A549 (cell line): ENCODE data around the gene MAJIN. TPM values are rescaled to one million over a fixed set of nuclear protein-coding genes. Genes with fewer than 3 reads are reported as not detected.

ENCODE experiments used
- ATAC-seq, 2 experiments: fragments of 200-7000 bp in 1 of 2; fragments of >200 bp in 1 of 2; cut with Nextera tagmentation in 1 of 2; cut with Tn5 transposase in 1 of 2; 3 replicates each; pipeline versions ENCODE4 v1.8.0 to v1.9.1; 2018 to 2020; ENCODE audit warnings: mild to moderate bottlenecking in 1 of 2, moderate library complexity in 1 of 2
- CTCF ChIA-PET: fragments of 300-600 bp; sonication (Branson Sonifier 250); formaldehyde crosslinking; extraction: SDS; loops from one replicate; lab custom pipeline; 2021; ENCODE audit warnings: antibody characterized with exemption, inconsistent platforms; lab: Yijun Ruan, JAX
- POLR2A ChIA-PET: fragments of 350-600 bp; formaldehyde crosslinking; extraction: SDS; loops from one replicate; lab custom pipeline; 2021; ENCODE audit warnings: antibody characterized with exemption, inconsistent platforms; lab: Yijun Ruan, JAX
- DNase-seq, 2 experiments: peaks; one replicate each; pipeline versions ENCODE4 v3.0.0 to v3.0.0-alpha.2; 2011 to 2016; ENCODE audit warnings: low read depth in 1 of 2, low spot score in 1 of 2
- FAIRE-seq: peaks from 2 replicates; lab custom pipeline; 2011; peaks lifted over from hg19 to GRCh38; lab: Jason Lieb, UNC
- H3K27ac ChIP-seq, 2 experiments: fragments of >200 bp; sonication (Bioruptor Twin); formaldehyde crosslinking; 3 replicates each; pipeline ENCODE4 v1.5.1; 2016 to 2017
- H3K4me1 ChIP-seq: fragments of >200 bp; sonication (Bioruptor Twin); formaldehyde crosslinking; 3 replicates; pipeline ENCODE4 v1.6.1; 2016
- H3K4me2 ChIP-seq: fragments of >200 bp; sonication (Bioruptor Twin); formaldehyde crosslinking; 3 replicates; pipeline ENCODE4 v1.6.1; 2016
- H3K4me3 ChIP-seq: fragments of >200 bp; sonication (Bioruptor Twin); formaldehyde crosslinking; 3 replicates; pipeline ENCODE4 v1.5.1; 2016
- H3K9me3 ChIP-seq: fragments of >200 bp; sonication (Bioruptor Twin); formaldehyde crosslinking; 3 replicates; pipeline ENCODE4 v1.6.1; 2016
- BHLHE40 ChIP-seq: IDR thresholded peaks from 2 replicates; pipeline ENCODE4 v1.6.1; 2012; ENCODE audit warnings: low read depth, low read length, inconsistent platforms
- CBX2 ChIP-seq: fragments of 200-600 bp; sonication (generic); IDR thresholded peaks from 2 replicates; pipeline ENCODE4 v1.6.1; 2016; ENCODE audit warnings: low read depth, mild to moderate bottlenecking, borderline replicate concordance
- CHD2 ChIP-seq: fragments of 150-350 bp; IDR thresholded peaks from 2 replicates; pipeline ENCODE4 v1.6.1; 2014; ENCODE audit warnings: low read length; ENCODE audit not compliant: partially characterized antibody
- EHMT2 ChIP-seq: fragments of 200-600 bp; sonication (generic); IDR thresholded peaks from 2 replicates; pipeline ENCODE4 v1.6.1; 2016; ENCODE audit warnings: antibody characterized with exemption, low read depth, mild to moderate bottlenecking, moderate library complexity
- ESRRA ChIP-seq: fragments of 150-350 bp; IDR thresholded peaks from 2 replicates; pipeline ENCODE4 v1.6.1; 2014; ENCODE audit warnings: mild to moderate bottlenecking, low read length, borderline replicate concordance
- FOSB ChIP-seq: fragments of 250-450 bp; sonication (Bioruptor Pico); IDR thresholded peaks from 2 replicates; pipeline ENCODE4 v1.5.0; 2020; ENCODE audit warnings: mild to moderate bottlenecking, moderate library complexity
- FOXS1 ChIP-seq: fragments of 250-450 bp; sonication (Bioruptor Pico); IDR thresholded peaks from 2 replicates; pipeline ENCODE4 v1.5.0; 2020; ENCODE audit warnings: mild to moderate bottlenecking, moderate library complexity
- HOXA7 ChIP-seq: fragments of 250-450 bp; sonication (Bioruptor Pico); IDR thresholded peaks from 2 replicates; pipeline ENCODE4 v1.5.0; 2020; ENCODE audit warnings: mild to moderate bottlenecking, moderate library complexity
- HOXB13 ChIP-seq: fragments of 250-450 bp; sonication (Bioruptor Pico); IDR thresholded peaks from 2 replicates; pipeline ENCODE4 v1.5.0; 2020; ENCODE audit warnings: low read depth, mild to moderate bottlenecking, moderate library complexity
- KDM5A ChIP-seq: fragments of 200-600 bp; sonication (generic); IDR thresholded peaks from 2 replicates; pipeline ENCODE4 v1.6.1; 2016; ENCODE audit warnings: antibody characterized with exemption, mild to moderate bottlenecking
- NPAS2 ChIP-seq: fragments of 250-450 bp; sonication (Bioruptor Pico); IDR thresholded peaks from 2 replicates; pipeline ENCODE4 v1.8.0; 2022; ENCODE audit warnings: mild to moderate bottlenecking, moderate library complexity, borderline replicate concordance
- NR3C1 ChIP-seq: fragments of >200 bp; sonication (Bioruptor Twin); formaldehyde crosslinking; IDR thresholded peaks from 3 replicates; pipeline ENCODE4 v1.6.1; 2017
- PHF8 ChIP-seq: fragments of 200-600 bp; sonication (generic); IDR thresholded peaks from 2 replicates; pipeline ENCODE4 v1.6.1; 2016; ENCODE audit warnings: low read depth, mild to moderate bottlenecking, antibody characterized with exemption, moderate library complexity, borderline replicate concordance
- POLR2A ChIP-seq: IDR thresholded peaks from 2 replicates; pipeline ENCODE4 v1.6.1; 2012; ENCODE audit warnings: mild to moderate bottlenecking, low read length
- RAD21 ChIP-seq, 2 experiments: fragments of >200 bp in 1 of 2; sonication (Bioruptor Twin) in 1 of 2; formaldehyde crosslinking in 1 of 2; IDR thresholded peaks in 1 of 2; conservative IDR thresholded peaks in 1 of 2; 2 replicates in 1 of 2; 3 replicates in 1 of 2; pipeline ENCODE4 v1.6.1; 2012 to 2018; ENCODE audit warnings: inconsistent platforms in 1 of 2
- RARB ChIP-seq: fragments of 250-450 bp; sonication (Bioruptor Pico); IDR thresholded peaks from 2 replicates; pipeline ENCODE4 v1.8.0; 2021; ENCODE audit warnings: mild to moderate bottlenecking, moderate library complexity
- SREBF2 ChIP-seq: fragments of 450-650 bp; IDR thresholded peaks from 2 replicates; pipeline ENCODE4 v1.6.1; 2014; ENCODE audit warnings: mild to moderate bottlenecking, moderate library complexity
- TFCP2L1 ChIP-seq: fragments of 250-450 bp; sonication (Bioruptor Pico); IDR thresholded peaks from 2 replicates; pipeline ENCODE4 v1.5.0; 2021; ENCODE audit warnings: mild to moderate bottlenecking
- ZC3H11A ChIP-seq: fragments of 450-650 bp; IDR thresholded peaks from 2 replicates; pipeline ENCODE4 v1.6.1; 2014; ENCODE audit warnings: antibody characterized with exemption, mild to moderate bottlenecking
- WGBS: methylation state at CpG from one replicate; pipeline ENCODE4 v1.1.6; 2017; ENCODE audit errors: missing lambda C conversion rate; 5-methylcytosine and 5-hydroxymethylcytosine counted together
- polyA plus RNA-seq, 4 experiments: library from polyadenylated mRNA; depleted of rRNA in 3 of 4; stranded (reverse); fragments of >200 nt; fragmentation: RNase III in 1 of 4; extraction: RNeasy Plus Mini Kit Qiagen cat#74134 plus additional on column Dnase treatment in 1 of 4; gene quantifications; 2 replicates in 3 of 4; 3 replicates in 1 of 4; pipeline ENCODE4 v1.2.3, GENCODE V29; 2011 to 2017
- TF ChIP-seq, protein P1 (sequence below): fragments of 250-450 bp; sonication (Bioruptor Pico); IDR thresholded peaks from 2 replicates; pipeline ENCODE4 v1.5.0; 2021; ENCODE audit warnings: mild to moderate bottlenecking, moderate library complexity, borderline replicate concordance
- TF ChIP-seq, protein P2 (sequence below): fragments of 450-650 bp; IDR thresholded peaks from 2 replicates; pipeline ENCODE4 v1.6.1; 2014; ENCODE audit warnings: antibody characterized with exemption
- TF ChIP-seq, protein P3 (sequence below): IDR thresholded peaks from 2 replicates; pipeline ENCODE4 v1.6.1; 2012
- TF ChIP-seq, protein P4 (sequence below): fragments of 150-350 bp; IDR thresholded peaks from 2 replicates; pipeline ENCODE4 v1.6.1; 2014; ENCODE audit warnings: low read depth, mild to moderate bottlenecking, low read length
- TF ChIP-seq, protein P5 (sequence below): IDR thresholded peaks from 2 replicates; pipeline ENCODE4 v1.6.1; 2012; ENCODE audit warnings: low read depth, borderline replicate concordance
- TF ChIP-seq, protein P6 (sequence below): fragments of >200 bp; sonication (Bioruptor Twin); formaldehyde crosslinking; IDR thresholded peaks from 3 replicates; pipeline ENCODE4 v1.5.1; 2016

The MAJIN gene
- polyA plus RNA-seq, 2 of the 4 experiments (the other 2 are of a cell fraction), result 0.12 TPM; not detected in 1

DNA sequence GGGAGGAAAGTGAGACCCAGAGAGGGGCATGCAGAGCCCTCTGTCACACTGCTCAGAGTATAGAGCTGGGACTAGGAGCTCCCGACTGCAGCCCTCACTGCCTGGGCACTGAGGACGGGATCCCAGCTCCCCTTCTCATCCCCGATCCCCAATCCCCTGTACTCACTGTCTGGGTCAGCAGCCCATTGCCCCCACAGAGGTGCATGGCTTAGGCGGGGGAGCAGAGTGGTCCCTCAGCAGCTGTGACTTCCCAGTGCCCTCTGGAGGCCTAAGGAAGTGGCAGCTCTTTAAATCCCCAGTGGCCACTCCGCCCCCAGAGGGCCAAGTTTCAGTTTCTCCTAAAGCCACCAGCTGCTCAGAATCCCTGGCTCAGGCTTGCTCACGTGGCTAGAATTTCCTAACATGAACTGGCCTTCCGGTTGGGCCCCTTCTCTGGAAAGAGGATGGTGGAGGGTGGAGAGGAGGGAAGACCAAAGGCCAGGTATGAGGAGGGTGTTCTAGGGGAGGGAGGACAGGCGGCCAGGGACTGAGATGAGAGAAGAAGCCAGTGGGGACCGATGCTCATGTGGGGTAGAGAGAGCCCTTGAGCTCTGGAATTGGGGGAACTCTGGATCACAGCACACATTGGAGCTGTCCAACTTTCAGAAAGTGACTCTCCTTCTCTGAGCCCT lies 24.9 kb upstream of the MAJIN start, which contains the start of gene BATF2 (continued):
- TF ChIP-seq, protein P1, sequence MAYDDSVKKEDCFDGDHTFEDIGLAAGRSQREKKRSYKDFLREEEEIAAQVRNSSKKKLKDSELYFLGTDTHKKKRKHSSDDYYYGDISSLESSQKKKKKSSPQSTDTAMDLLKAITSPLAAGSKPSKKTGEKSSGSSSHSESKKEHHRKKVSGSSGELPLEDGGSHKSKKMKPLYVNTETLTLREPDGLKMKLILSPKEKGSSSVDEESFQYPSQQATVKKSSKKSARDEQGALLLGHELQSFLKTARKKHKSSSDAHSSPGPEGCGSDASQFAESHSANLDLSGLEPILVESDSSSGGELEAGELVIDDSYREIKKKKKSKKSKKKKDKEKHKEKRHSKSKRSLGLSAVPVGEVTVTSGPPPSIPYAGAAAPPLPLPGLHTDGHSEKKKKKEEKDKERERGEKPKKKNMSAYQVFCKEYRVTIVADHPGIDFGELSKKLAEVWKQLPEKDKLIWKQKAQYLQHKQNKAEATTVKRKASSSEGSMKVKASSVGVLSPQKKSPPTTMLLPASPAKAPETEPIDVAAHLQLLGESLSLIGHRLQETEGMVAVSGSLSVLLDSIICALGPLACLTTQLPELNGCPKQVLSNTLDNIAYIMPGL (CRISPR knock-in tag), result no peak
- TF ChIP-seq RARB, result no peak

DNA sequence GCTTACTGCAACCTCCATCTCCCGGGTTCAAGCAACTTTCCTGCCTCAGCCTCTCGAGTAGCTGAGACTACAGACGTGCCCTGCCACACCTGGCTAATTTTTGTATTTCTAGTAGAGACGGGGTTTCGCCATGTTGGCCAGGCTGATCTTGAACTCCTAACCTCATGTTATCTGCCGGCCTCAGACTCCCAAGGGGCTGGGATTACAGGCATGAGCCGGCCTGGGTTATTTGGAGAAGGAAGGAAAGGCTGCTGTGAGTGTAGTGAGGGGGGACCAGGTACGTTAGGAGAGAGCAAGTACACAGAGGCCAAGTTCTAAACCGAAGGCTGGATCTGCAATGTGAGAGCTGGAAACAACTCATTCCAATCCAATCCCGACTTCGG lies 24.4 kb upstream of the MAJIN start:
- no peak for TF ChIP-seq HOXB13 (CRISPR knock-in tag)
- no peak for TF ChIP-seq RAD21 (conservative IDR thresholded peaks at IDR 0.05 in 1 of 2, IDR thresholded peaks at IDR 0.05 in 1 of 2)
- no peak for TF ChIP-seq ZC3H11A
- TF ChIP-seq PHF8, result no peak
- no peak for TF ChIP-seq NPAS2
- no peak for TF ChIP-seq TFCP2L1
- TF ChIP-seq, protein P2, sequence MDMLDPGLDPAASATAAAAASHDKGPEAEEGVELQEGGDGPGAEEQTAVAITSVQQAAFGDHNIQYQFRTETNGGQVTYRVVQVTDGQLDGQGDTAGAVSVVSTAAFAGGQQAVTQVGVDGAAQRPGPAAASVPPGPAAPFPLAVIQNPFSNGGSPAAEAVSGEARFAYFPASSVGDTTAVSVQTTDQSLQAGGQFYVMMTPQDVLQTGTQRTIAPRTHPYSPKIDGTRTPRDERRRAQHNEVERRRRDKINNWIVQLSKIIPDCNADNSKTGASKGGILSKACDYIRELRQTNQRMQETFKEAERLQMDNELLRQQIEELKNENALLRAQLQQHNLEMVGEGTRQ, result no peak
- TF ChIP-seq SREBF2, result no peak
- TF ChIP-seq NR3C1, result no peak
- TF ChIP-seq CHD2, result no peak
- no peak for TF ChIP-seq RARB
- TF ChIP-seq FOSB (CRISPR knock-in tag), result no peak
- TF ChIP-seq POLR2A, result no peak
- TF ChIP-seq KDM5A, result no peak
- TF ChIP-seq ESRRA, result no peak
- no peak for TF ChIP-seq HOXA7 (CRISPR knock-in tag)
- TF ChIP-seq CBX2, result no peak
- TF ChIP-seq BHLHE40, result no peak
- Histone ChIP-seq H3K4me2 (peak overlapping the region; percentile 63), H3K4me1 (peaks cover 29% of the 10 kb centered on the region), H3K4me3 (no peak overlapping the region), H3K27ac (peak overlapping the region; percentile 56 to 73; a peak in 5 of 6 replicates), H3K9me3 (no peaks in the 10 kb centered on the region)
- FAIRE-seq (no peak), ATAC-seq (no peak), DNase-seq (no peak)
- ChIA-PET POLR2A (interaction anchor here (0.9 to 1.7 kb wide), 3 partner anchors 10 to 148 kb away, joined by 3 to 10 read pairs (median 4); partner anchors contain the start of gene ARL2), CTCF (interaction anchor here (0.6 to 6.4 kb wide), 33 partner anchors 9 to 201 kb away, joined by 3 to 47 read pairs (median 4); partner anchors contain the start of genes ARL2, PPP2R5B and ZNHIT2)
- 67% methylated on average over 11 of the region's 11 CpGs for WGBS

DNA sequence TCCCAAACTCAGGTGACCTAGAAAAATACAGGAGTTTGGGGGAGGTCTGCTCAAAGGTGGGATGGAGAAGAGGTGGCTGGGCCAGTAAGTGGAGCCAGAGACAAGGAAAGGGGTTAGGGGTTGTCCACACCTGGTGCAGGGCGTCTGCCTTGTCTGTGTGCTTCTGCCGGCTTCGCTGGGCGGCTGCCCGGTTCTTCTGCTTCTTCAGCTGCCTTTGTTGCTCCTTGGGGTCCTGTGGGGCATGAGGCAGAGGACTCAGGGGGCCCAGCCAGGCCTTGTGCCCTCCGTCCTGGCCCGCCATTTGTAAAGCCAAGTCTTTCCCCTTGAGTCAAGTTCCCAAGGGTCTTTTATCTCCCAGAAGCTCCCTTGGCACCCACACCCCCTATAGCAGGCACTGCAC lies 22.4 kb upstream of the MAJIN start:
- Histone ChIP-seq H3K9me3 (no peaks in the 10 kb centered on the region), H3K4me3 (no peak overlapping the region), H3K27ac (no peak overlapping the region), H3K4me2 (no peak overlapping the region), H3K4me1 (peaks cover 25% of the 10 kb centered on the region)
- 81% methylated on average over 7 of the region's 7 CpGs for WGBS
- ATAC-seq (no peak), FAIRE-seq (no peak), DNase-seq (no peak)
- CTCF ChIA-PET, result interaction anchor here (0.9 to 6.4 kb wide), 4 partner anchors 10 to 68 kb away, joined by 3 to 47 read pairs (median 10); partner anchors contain the start of gene ARL2
- POLR2A ChIA-PET, result no interaction called here
- no peak for TF ChIP-seq HOXA7 (CRISPR knock-in tag)
- TF ChIP-seq EHMT2, result no peak
- no peak for TF ChIP-seq ESRRA
- no peak for TF ChIP-seq PHF8
- no peak for TF ChIP-seq FOSB (CRISPR knock-in tag)
- no peak for TF ChIP-seq POLR2A
- TF ChIP-seq, protein P3, sequence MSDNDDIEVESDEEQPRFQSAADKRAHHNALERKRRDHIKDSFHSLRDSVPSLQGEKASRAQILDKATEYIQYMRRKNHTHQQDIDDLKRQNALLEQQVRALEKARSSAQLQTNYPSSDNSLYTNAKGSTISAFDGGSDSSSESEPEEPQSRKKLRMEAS, result no peak
- TF ChIP-seq, protein P4, sequence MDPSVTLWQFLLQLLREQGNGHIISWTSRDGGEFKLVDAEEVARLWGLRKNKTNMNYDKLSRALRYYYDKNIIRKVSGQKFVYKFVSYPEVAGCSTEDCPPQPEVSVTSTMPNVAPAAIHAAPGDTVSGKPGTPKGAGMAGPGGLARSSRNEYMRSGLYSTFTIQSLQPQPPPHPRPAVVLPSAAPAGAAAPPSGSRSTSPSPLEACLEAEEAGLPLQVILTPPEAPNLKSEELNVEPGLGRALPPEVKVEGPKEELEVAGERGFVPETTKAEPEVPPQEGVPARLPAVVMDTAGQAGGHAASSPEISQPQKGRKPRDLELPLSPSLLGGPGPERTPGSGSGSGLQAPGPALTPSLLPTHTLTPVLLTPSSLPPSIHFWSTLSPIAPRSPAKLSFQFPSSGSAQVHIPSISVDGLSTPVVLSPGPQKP, result no peak
- TF ChIP-seq, protein P5, sequence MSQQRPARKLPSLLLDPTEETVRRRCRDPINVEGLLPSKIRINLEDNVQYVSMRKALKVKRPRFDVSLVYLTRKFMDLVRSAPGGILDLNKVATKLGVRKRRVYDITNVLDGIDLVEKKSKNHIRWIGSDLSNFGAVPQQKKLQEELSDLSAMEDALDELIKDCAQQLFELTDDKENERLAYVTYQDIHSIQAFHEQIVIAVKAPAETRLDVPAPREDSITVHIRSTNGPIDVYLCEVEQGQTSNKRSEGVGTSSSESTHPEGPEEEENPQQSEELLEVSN, result no peak
- TF ChIP-seq FOXS1 (CRISPR knock-in tag), result no peak
- TF ChIP-seq, protein P6, sequence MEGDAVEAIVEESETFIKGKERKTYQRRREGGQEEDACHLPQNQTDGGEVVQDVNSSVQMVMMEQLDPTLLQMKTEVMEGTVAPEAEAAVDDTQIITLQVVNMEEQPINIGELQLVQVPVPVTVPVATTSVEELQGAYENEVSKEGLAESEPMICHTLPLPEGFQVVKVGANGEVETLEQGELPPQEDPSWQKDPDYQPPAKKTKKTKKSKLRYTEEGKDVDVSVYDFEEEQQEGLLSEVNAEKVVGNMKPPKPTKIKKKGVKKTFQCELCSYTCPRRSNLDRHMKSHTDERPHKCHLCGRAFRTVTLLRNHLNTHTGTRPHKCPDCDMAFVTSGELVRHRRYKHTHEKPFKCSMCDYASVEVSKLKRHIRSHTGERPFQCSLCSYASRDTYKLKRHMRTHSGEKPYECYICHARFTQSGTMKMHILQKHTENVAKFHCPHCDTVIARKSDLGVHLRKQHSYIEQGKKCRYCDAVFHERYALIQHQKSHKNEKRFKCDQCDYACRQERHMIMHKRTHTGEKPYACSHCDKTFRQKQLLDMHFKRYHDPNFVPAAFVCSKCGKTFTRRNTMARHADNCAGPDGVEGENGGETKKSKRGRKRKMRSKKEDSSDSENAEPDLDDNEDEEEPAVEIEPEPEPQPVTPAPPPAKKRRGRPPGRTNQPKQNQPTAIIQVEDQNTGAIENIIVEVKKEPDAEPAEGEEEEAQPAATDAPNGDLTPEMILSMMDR, result no peak
